K562 (cell line): ENCODE results near the gene KIAA0930. TPM values are rescaled to one million over a fixed set of nuclear protein-coding genes. Genes with fewer than 3 reads are reported as not detected.

Experiments
- ATAC-seq: fragments of 200-7000 bp; cut with Tn5 transposase; 3 replicates; pipeline ENCODE4 v1.9.1; 2020; ENCODE audit warnings: moderate library complexity
- BruUV-seq: library from RNA; stranded (reverse); fragments of 400-500 nt; replicated peaks from 2 replicates; lab custom pipeline; 2021; lab: Mats Ljungman, UMichigan
- CTCF ChIA-PET: fragments of 300-600 bp; formaldehyde crosslinking; extraction: SDS; loops from one replicate; lab custom pipeline; 2021; ENCODE audit warnings: low intra/inter-chr PET ratio; lab: Yijun Ruan, JAX
- POLR2A ChIA-PET: fragments of 300-600, 350-650 bp; sonication (Branson Sonifier 250); formaldehyde crosslinking; extraction: SDS; loops from one replicate; lab custom pipeline; 2021; ENCODE audit warnings: antibody characterized with exemption, inconsistent platforms; lab: Yijun Ruan, JAX
- DNase-seq, 4 experiments: peaks; one replicate each; pipeline versions ENCODE4 v3.0.0 to v3.0.0-alpha.2; 2011 to 2018; ENCODE audit warnings: low spot score in 3 of 4, mixed read lengths in 3 of 4; ENCODE audit errors: extremely low read depth in 1 of 4
- FAIRE-seq: peaks from 2 replicates; lab custom pipeline; 2011; peaks lifted over from hg19 to GRCh38; lab: Jason Lieb, UNC
- H2AFZ ChIP-seq: 2 replicates; pipeline ENCODE4 v1.6.0; 2011; ENCODE audit warnings: low read depth, low read length, control low read depth, inconsistent platforms
- H3K27ac ChIP-seq: fragments of 200-600 bp; 3 replicates; pipeline ENCODE4 v1.8.0; 2011; ENCODE audit warnings: low read depth, mild to moderate bottlenecking, control low read depth, inconsistent platforms, low read length, moderate library complexity, mixed read lengths; ENCODE audit errors: extremely low read depth
- H3K27me3 ChIP-seq, 2 experiments: fragments of 300-600 bp in 1 of 2; 2 replicates in 1 of 2; 3 replicates in 1 of 2; pipeline versions ENCODE4 v1.6.0 to v1.8.0; 2011; ENCODE audit warnings: inconsistent platforms in 2 of 2, low read length in 2 of 2, mild to moderate bottlenecking in 1 of 2, mixed read lengths in 1 of 2, moderate library complexity in 1 of 2; ENCODE audit not compliant: control insufficient read depth in 2 of 2, insufficient read depth in 2 of 2
- H3K36me3 ChIP-seq: fragments of 300-600 bp; 3 replicates; pipeline ENCODE4 v1.8.0; 2011; ENCODE audit warnings: mild to moderate bottlenecking, low read length, inconsistent platforms; ENCODE audit not compliant: control insufficient read depth, insufficient read depth
- H3K4me1 ChIP-seq, 2 experiments: fragments of 200-600 bp in 1 of 2; replicated peaks in 1 of 2; 2 replicates in 1 of 2; 3 replicates in 1 of 2; pipeline versions ENCODE4 v1.5.1 to v1.8.0; 2011; ENCODE audit warnings: inconsistent platforms in 2 of 2, low read length in 2 of 2, mild to moderate bottlenecking in 1 of 2, mixed read lengths in 1 of 2, moderate library complexity in 1 of 2; ENCODE audit not compliant: control insufficient read depth in 2 of 2, insufficient read depth in 2 of 2
- H3K4me2 ChIP-seq: 2 replicates; pipeline ENCODE4 v1.6.1; 2011; ENCODE audit warnings: low read length, control low read depth, inconsistent platforms, mixed read lengths; ENCODE audit not compliant: insufficient read depth
- H3K4me3 ChIP-seq: fragments of 200-600 bp; sonication (generic), shearing (Covaris generic); 2 replicates; pipeline ENCODE4 v1.5.1; 2016; ENCODE audit warnings: control low read depth, inconsistent platforms
- H3K79me2 ChIP-seq: fragments of 200-600 bp; 3 replicates; pipeline ENCODE4 v1.8.0; 2011; ENCODE audit warnings: low read length, inconsistent platforms; ENCODE audit not compliant: control insufficient read depth, insufficient read depth
- H3K9ac ChIP-seq, 2 experiments: 2 replicates each; pipeline versions ENCODE4 v1.6.0 to v1.6.1; 2011; ENCODE audit warnings: low read depth in 2 of 2, low read length in 2 of 2, control low read depth in 1 of 2, inconsistent platforms in 1 of 2, mild to moderate bottlenecking in 1 of 2, mixed read lengths in 1 of 2; ENCODE audit not compliant: insufficient read depth in 1 of 2
- H3K9me1 ChIP-seq: one replicate; pipeline ENCODE4 v1.6.0; 2011; ENCODE audit warnings: inconsistent platforms, mild to moderate bottlenecking, low read length, moderate library complexity; ENCODE audit not compliant: control insufficient read depth, insufficient read depth
- H3K9me3 ChIP-seq: replicated peaks from 2 replicates; pipeline ENCODE4 v1.5.1; 2011; ENCODE audit warnings: low read depth, low read length, inconsistent platforms; ENCODE audit not compliant: control insufficient read depth, insufficient read depth
- H4K20me1 ChIP-seq: replicated peaks from 2 replicates; pipeline ENCODE4 v1.6.1; 2011; ENCODE audit warnings: low read length, inconsistent platforms, mixed read lengths; ENCODE audit not compliant: control insufficient read depth, insufficient read depth
- CHD2 ChIP-seq: IDR thresholded peaks from 2 replicates; pipeline ENCODE4 v1.6.1; 2011; ENCODE audit warnings: low read depth, low read length
- ETS2 ChIP-seq: IDR thresholded peaks from 2 replicates; pipeline ENCODE4 v1.6.1; 2016; ENCODE audit warnings: borderline replicate concordance, missing genetic modification characterization, mild to moderate bottlenecking, moderate library complexity, missing compliant biosample characterization; ENCODE audit not compliant: poor library complexity, severe bottlenecking
- FUS ChIP-seq: fragments of 200-400 bp; formaldehyde crosslinking; optimal IDR thresholded peaks from 2 replicates; pipeline ENCODE3; 2017; ENCODE audit warnings: low read depth, low read length
- MIER1 ChIP-seq: fragments of 450-650 bp; IDR thresholded peaks from 2 replicates; pipeline ENCODE4 v1.6.1; 2016; ENCODE audit warnings: antibody characterized with exemption, mild to moderate bottlenecking, low read depth
- NFIX ChIP-seq: fragments of 250-450 bp; sonication (Bioruptor Pico); IDR thresholded peaks from 2 replicates; pipeline ENCODE4 v1.4.0; 2020; ENCODE audit warnings: low read depth, mild to moderate bottlenecking, moderate library complexity
- POLR2G ChIP-seq: fragments of 200-400 bp; formaldehyde crosslinking; IDR thresholded peaks from 2 replicates; pipeline ENCODE4 v1.6.1; 2017; ENCODE audit warnings: low read depth, mild to moderate bottlenecking, antibody characterized with exemption, low read length, moderate library complexity
- SMC3 ChIP-seq: conservative IDR thresholded peaks from 2 replicates; pipeline ENCODE4 v1.6.1; 2011; ENCODE audit warnings: low read depth, low read length, improper control_type of control experiment; ENCODE audit not compliant: insufficient read depth
- ZFP1 ChIP-seq: fragments of 450-650 bp; formaldehyde crosslinking; IDR thresholded peaks from 2 replicates; pipeline ENCODE4 v1.4.0; 2020; ENCODE audit warnings: mild to moderate bottlenecking, mixed read lengths
- ZNF766 ChIP-seq: fragments of 200-800 bp; sonication (Bioruptor generic); conservative IDR thresholded peaks from 2 replicates; pipeline ENCODE4 v1.6.1; 2016; ENCODE audit warnings: missing genetic modification characterization, missing compliant biosample characterization
- WGBS: fragments of 100-300 bp; shearing (Covaris generic); methylation state at CpG from one replicate; pipeline ENCODE4 v1.1.6; 2016; ENCODE audit warnings: low coverage, mixed read lengths; ENCODE audit not compliant: insufficient coverage; ENCODE audit errors: missing lambda C conversion rate; 5-methylcytosine and 5-hydroxymethylcytosine counted together
- in situ Hi-C: fragments of 300-500 bp; cut with MboI; formaldehyde crosslinking; loops from 4 replicates; pipeline ENCODE4 v1.15.0; 2018; ENCODE audit warnings: inconsistent platforms, mixed read lengths
- intact Hi-C: fragments of 100-400 bp; cut with micrococcal nuclease; formaldehyde crosslinking; loops from 2 replicates; pipeline ENCODE4 v1.14.2; 2022
- polyA plus RNA-seq, 8 experiments: library from polyadenylated mRNA; depleted of rRNA in 4 of 8; stranded (reverse) in 5 of 8; unstranded in 3 of 8; fragments of >200 nt; fragmentation: Nextera tagmentation in 2 of 8; fragmentation: Illumina TruSeq in 1 of 8; extraction: Ambion mirVana in 2 of 8; extraction: Trizol in 1 of 8; gene quantifications; 2 replicates each; pipeline versions ENCODE4 v1.2.1 to v1.2.3, GENCODE V29; 2011 to 2014; ENCODE audit warnings: inconsistent platforms in 1 of 8, missing spikeins in 1 of 8
- total RNA-seq, 7 experiments: library from RNA; depleted of rRNA in 6 of 7; stranded (reverse); fragments of >200 nt in 6 of 7; fragmentation: Illumina TruSeq in 2 of 7; extraction: Trizol in 2 of 7; gene quantifications; 2 replicates each; pipeline versions ENCODE4 v1.2.1 to v1.2.3, GENCODE V29; 2011 to 2021; ENCODE audit warnings: low replicate concordance in 1 of 7
- TF ChIP-seq, protein P1 (sequence below): fragments of 450-650 bp; formaldehyde crosslinking; IDR thresholded peaks from 2 replicates; pipeline ENCODE4 v1.4.0; 2020; ENCODE audit warnings: mild to moderate bottlenecking, moderate library complexity
- TF ChIP-seq, protein P2 (sequence below): sonication (generic); formaldehyde crosslinking; IDR thresholded peaks from 2 replicates; pipeline ENCODE4 v1.9.0; 2022; ENCODE audit warnings: mild to moderate bottlenecking, missing genetic modification reagents

Gene KIAA0930
- total and polyA plus RNA-seq, 9 of the 15 experiments (the other 6 are each of a cell fraction or from before 2014, with no cell fraction given): 0.24 to 12.1 (median 6.4) TPM

DNA sequence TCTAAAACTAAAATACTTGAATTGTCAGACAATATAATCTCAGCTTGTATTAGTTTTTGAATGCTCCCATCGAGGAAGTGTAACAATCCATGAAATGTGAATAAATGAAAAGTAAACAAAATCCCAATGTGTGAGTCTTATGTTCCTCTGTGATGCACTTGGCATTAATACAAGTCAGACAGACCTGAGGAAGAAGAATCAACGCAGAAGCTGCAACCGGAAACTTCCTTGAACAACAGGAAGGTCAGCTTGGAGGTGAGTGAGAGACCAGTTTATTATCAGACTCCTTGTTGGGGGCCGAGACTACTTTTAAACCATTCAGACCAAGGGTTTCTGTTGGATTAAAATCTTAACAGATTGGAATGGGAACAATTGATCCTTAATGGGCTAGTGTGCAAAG lies 52.8 kb downstream of the KIAA0930 start:
- no peaks in the 10 kb centered on the region for H3K27me3 ChIP-seq
- ATAC-seq: no peak
- H3K4me3 ChIP-seq: no peak overlapping the region
- FAIRE-seq: peak; percentile 6
- TF ChIP-seq MIER1 (no peak), NFIX (no peak), ZNF766 (CRISPR knock-in tag) (no peak), FUS (no peak), ZFP1 (CRISPR knock-in tag) (no peak), CHD2 (no peak), ETS2 (no peak), SMC3 (no peak), POLR2G (no peak)
- TF ChIP-seq, protein P1, sequence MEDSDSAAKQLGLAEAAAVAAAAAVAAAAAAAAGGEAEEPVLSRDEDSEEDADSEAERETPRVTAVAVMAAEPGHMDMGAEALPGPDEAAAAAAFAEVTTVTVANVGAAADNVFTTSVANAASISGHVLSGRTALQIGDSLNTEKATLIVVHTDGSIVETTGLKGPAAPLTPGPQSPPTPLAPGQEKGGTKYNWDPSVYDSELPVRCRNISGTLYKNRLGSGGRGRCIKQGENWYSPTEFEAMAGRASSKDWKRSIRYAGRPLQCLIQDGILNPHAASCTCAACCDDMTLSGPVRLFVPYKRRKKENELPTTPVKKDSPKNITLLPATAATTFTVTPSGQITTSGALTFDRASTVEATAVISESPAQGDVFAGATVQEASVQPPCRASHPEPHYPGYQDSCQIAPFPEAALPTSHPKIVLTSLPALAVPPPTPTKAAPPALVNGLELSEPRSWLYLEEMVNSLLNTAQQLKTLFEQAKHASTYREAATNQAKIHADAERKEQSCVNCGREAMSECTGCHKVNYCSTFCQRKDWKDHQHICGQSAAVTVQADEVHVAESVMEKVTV: no peak
- TF ChIP-seq, protein P2, sequence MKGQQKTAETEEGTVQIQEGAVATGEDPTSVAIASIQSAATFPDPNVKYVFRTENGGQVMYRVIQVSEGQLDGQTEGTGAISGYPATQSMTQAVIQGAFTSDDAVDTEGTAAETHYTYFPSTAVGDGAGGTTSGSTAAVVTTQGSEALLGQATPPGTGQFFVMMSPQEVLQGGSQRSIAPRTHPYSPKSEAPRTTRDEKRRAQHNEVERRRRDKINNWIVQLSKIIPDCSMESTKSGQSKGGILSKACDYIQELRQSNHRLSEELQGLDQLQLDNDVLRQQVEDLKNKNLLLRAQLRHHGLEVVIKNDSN (CRISPR knock-in tag): no peak
- peaks cover 5 to 6% of the 10 kb centered on the region in 2 experiments; a peak in 4 of 5 replicates for H3K4me1 ChIP-seq
- no peaks in the 10 kb centered on the region for H3K79me2 ChIP-seq
- no peak overlapping the region for H3K9ac ChIP-seq
- no peak overlapping the region for H2AFZ ChIP-seq
- BruUV-seq: no TSS peak
- no peaks in the 10 kb centered on the region for H3K9me1 ChIP-seq
- H3K9me3 ChIP-seq: no peaks in the 10 kb centered on the region
- H4K20me1 ChIP-seq: no peaks in the 10 kb centered on the region
- intact Hi-C loops (no loop called here), in situ Hi-C loops (no loop called here)
- WGBS: 79% methylated on average over 4 of the region's 4 CpGs
- H3K4me2 ChIP-seq: no peak overlapping the region
- ChIA-PET CTCF (no interaction called here), POLR2A (no interaction called here)
- H3K36me3 ChIP-seq: peaks cover 32% of the 10 kb centered on the region; the same call in 2 of the 3 replicates
- no peak overlapping the region for H3K27ac ChIP-seq
- no peak for DNase-seq
